ENCODE measurements around the gene GRID1.
A peak's percentile ranks its signal among the peaks of the same experiment; 100 is the strongest.

GRID1 gene

GRCh38 chr10:86342111-86342863 is 24.3 kb downstream of the GRID1 start:
- Mint-ChIP-seq H3K9me3 (no peaks in the 10 kb centered on the region), H3K27me3 (ENCODE audit: low read depth, poor library complexity) (peaks cover 1% of the 10 kb centered on the region), H3K27ac (no peak overlapping the region), H3K4me3 (no peak overlapping the region), H3K4me1 (peaks cover 29% of the 10 kb centered on the region), H3K36me3 (ENCODE audit: low read depth) (no peaks in the 10 kb centered on the region)
- no peak for DNase-seq
- no peak for TF ChIP-seq CTCF (IDR thresholded peaks at IDR 0.05)

- no peak overlapping the region for H3K27ac Mint-ChIP-seq
- no peaks in the 10 kb centered on the region for H3K36me3 Mint-ChIP-seq (ENCODE audit: low read depth)
- DNase-seq, result no peak
- no peak overlapping the region for H3K4me3 Mint-ChIP-seq
- no peak for TF ChIP-seq CTCF (IDR thresholded peaks at IDR 0.05)
- no peaks in the 10 kb centered on the region for H3K27me3 Mint-ChIP-seq (ENCODE audit: low read depth, poor library complexity)
- H3K4me1 Mint-ChIP-seq, result peaks cover 29% of the 10 kb centered on the region
- no peaks in the 10 kb centered on the region for H3K9me3 Mint-ChIP-seq
Observed at GRCh38 chr10:86341361-86341811, 25.2 kb downstream of the GRID1 start.

GRCh38 chr10:86340991-86341260 is 25.7 kb downstream of the GRID1 start:
- no peak for DNase-seq
- Mint-ChIP-seq H3K36me3 (ENCODE audit: low read depth) (no peaks in the 10 kb centered on the region), H3K27ac (peak overlapping the region; percentile 86), H3K4me3 (no peak overlapping the region), H3K27me3 (ENCODE audit: low read depth, poor library complexity) (no peaks in the 10 kb centered on the region), H3K9me3 (no peaks in the 10 kb centered on the region), H3K4me1 (peaks cover 29% of the 10 kb centered on the region)
- no peak for TF ChIP-seq CTCF (IDR thresholded peaks at IDR 0.05)

GRCh38 chr10:86340176-86340990 is 26.2 kb downstream of the GRID1 start:
- no peak for TF ChIP-seq CTCF (IDR thresholded peaks at IDR 0.05)
- no peak for DNase-seq
- Mint-ChIP-seq H3K27me3 (ENCODE audit: low read depth, poor library complexity) (no peaks in the 10 kb centered on the region), H3K36me3 (ENCODE audit: low read depth) (no peaks in the 10 kb centered on the region), H3K9me3 (no peaks in the 10 kb centered on the region), H3K27ac (peak overlapping the region; percentile 38), H3K4me3 (peak overlapping the region; percentile 10), H3K4me1 (peaks cover 29% of the 10 kb centered on the region)

- Mint-ChIP-seq H3K27me3 (ENCODE audit: low read depth, poor library complexity) (peaks cover 9% of the 10 kb centered on the region), H3K4me1 (peaks cover 29% of the 10 kb centered on the region), H3K36me3 (ENCODE audit: low read depth) (no peaks in the 10 kb centered on the region), H3K27ac (peak overlapping the region; percentile 61), H3K9me3 (no peaks in the 10 kb centered on the region), H3K4me3 (no peak overlapping the region)
- no peak for TF ChIP-seq CTCF (IDR thresholded peaks at IDR 0.05)
- DNase-seq, result no peak
Observed at GRCh38 chr10:86339226-86339865, 27.2 kb downstream of the GRID1 start.

Data from nephron progenitor cell (in vitro differentiated cells).